Breast epithelium (tissue), 4 donors: Measurements from ENCODE around the gene PRTN3. TPM values are rescaled to one million over a fixed set of nuclear protein-coding genes. Genes with fewer than 3 reads are reported as not detected.

Experiments
- DNase-seq, 2 donors: peaks; one replicate each; pipeline ENCODE4 v3.0.0-alpha.2; 2019; ENCODE audit warnings: low spot score in 2 of 2
- H3K27ac ChIP-seq, 2 donors: fragments of 200-600 bp; sonication (generic) in 1 of 2; one replicate each; pipeline ENCODE4 v1.5.1; 2016 to 2019; ENCODE audit warnings: mild to moderate bottlenecking in 1 of 2
- H3K27me3 ChIP-seq, 2 donors: fragments of 200-600 bp; sonication (generic) in 1 of 2; one replicate each; pipeline versions ENCODE4 v1.5.1 to v1.6.0; 2017 to 2019; ENCODE audit warnings: control low read depth in 1 of 2, mild to moderate bottlenecking in 1 of 2
- H3K36me3 ChIP-seq: fragments of 200-600 bp; one replicate; pipeline ENCODE4 v1.5.1; 2019
- H3K4me1 ChIP-seq, 2 donors: fragments of 200-600 bp; sonication (generic); one replicate each; pipeline ENCODE4 v1.5.1; 2016 to 2019; ENCODE audit warnings: control low read depth in 1 of 2
- H3K4me3 ChIP-seq, 3 donors: fragments of 200-600 bp; sonication (generic); 1 replicate in 2 of 3; 2 replicates in 1 of 3; pipeline ENCODE4 v1.5.1; 2016 to 2019; ENCODE audit warnings: mild to moderate bottlenecking in 3 of 3, moderate library complexity in 2 of 3
- H3K9me3 ChIP-seq, 2 donors: fragments of 200-600 bp; sonication (generic) in 1 of 2; one replicate each; pipeline ENCODE4 v1.5.1; 2016 to 2019; ENCODE audit warnings: control low read depth in 1 of 2
- POLR2A ChIP-seq: fragments of 450-650 bp; IDR thresholded peaks from one replicate; pipeline ENCODE4 v1.6.1; 2016; ENCODE audit warnings: antibody characterized with exemption, mild to moderate bottlenecking, moderate library complexity
- POLR2AphosphoS5 ChIP-seq, 3 donors: sonication (generic); formaldehyde crosslinking; IDR thresholded peaks; one replicate each; pipeline ENCODE4 v1.6.1; 2017; ENCODE audit warnings: antibody characterized with exemption in 3 of 3
- intact Hi-C: fragments of 100-400 bp; cut with DNase I; formaldehyde crosslinking; loops from one replicate; pipeline ENCODE4 v1.15.1; 2023; ENCODE audit warnings: low total_unique reads
- total RNA-seq, 3 donors: library from RNA; depleted of rRNA; stranded (reverse); fragments of >200 nt; gene quantifications; one replicate each; pipeline ENCODE4 v1.1.0, GENCODE V29; 2016
- TF ChIP-seq, protein P1 (sequence below), 3 donors: fragments of 450-650 bp; IDR thresholded peaks; one replicate each; pipeline ENCODE4 v1.5.1; 2016 to 2017; ENCODE audit warnings: antibody characterized with exemption in 3 of 3, mild to moderate bottlenecking in 3 of 3, moderate library complexity in 3 of 3

Gene PRTN3
- total RNA-seq, 3 donors from 2014 or later, result 0.44 to 1.1 TPM; not detected in 1

DNA sequence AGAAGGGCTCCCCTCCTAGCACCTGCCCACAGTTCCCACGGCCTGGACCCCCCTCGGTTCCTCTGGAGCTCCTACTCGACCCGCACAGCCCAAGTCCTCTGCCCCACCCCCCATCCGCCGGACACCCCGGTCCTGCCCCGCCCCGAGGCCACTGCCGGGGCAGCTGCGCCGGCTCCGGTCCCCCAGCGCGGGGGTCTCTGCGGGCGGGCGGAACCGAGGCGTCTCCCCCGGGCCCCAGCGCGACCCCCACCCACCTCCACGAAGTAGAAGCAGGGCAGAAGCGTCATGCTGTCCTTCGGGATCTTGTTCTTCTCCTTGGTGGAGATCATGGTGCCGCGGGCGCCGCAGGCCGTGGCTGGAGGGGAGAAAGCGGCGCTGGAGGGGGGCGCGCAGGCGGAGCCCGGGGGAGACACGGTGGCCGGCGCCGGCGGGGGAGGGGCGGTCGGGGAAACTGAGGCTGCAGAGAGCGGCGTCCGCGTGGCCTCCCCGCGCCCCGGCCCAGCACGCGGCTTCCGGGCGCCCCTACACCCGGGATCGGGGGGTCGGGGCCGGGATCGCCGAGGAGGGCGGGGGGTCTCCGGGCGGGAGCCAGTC, 19.5 kb upstream of the PRTN3 start:
- peak overlapping the region in 1 of 2 donors; percentile 1 for H3K27ac ChIP-seq
- H3K9me3 ChIP-seq, result no peaks in the 10 kb centered on the region
- peak overlapping the region; percentile 26 to 71 (median 49) for H3K4me3 ChIP-seq
- H3K4me1 ChIP-seq, result peaks cover 4 to 7% of the 10 kb centered on the region in 2 donors
- TF ChIP-seq POLR2AphosphoS5 (IDR thresholded peaks at IDR 0.05), result no peak
- no peak for TF ChIP-seq POLR2A
- TF ChIP-seq, protein P1, sequence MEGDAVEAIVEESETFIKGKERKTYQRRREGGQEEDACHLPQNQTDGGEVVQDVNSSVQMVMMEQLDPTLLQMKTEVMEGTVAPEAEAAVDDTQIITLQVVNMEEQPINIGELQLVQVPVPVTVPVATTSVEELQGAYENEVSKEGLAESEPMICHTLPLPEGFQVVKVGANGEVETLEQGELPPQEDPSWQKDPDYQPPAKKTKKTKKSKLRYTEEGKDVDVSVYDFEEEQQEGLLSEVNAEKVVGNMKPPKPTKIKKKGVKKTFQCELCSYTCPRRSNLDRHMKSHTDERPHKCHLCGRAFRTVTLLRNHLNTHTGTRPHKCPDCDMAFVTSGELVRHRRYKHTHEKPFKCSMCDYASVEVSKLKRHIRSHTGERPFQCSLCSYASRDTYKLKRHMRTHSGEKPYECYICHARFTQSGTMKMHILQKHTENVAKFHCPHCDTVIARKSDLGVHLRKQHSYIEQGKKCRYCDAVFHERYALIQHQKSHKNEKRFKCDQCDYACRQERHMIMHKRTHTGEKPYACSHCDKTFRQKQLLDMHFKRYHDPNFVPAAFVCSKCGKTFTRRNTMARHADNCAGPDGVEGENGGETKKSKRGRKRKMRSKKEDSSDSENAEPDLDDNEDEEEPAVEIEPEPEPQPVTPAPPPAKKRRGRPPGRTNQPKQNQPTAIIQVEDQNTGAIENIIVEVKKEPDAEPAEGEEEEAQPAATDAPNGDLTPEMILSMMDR (IDR thresholded peaks at IDR 0.05), result no peak
- intact Hi-C loops, result no loop called here
- H3K27me3 ChIP-seq, result peaks cover 12 to 19% of the 10 kb centered on the region in 2 donors
- H3K36me3 ChIP-seq, result no peaks in the 10 kb centered on the region
- DNase-seq, result no peak

DNA sequence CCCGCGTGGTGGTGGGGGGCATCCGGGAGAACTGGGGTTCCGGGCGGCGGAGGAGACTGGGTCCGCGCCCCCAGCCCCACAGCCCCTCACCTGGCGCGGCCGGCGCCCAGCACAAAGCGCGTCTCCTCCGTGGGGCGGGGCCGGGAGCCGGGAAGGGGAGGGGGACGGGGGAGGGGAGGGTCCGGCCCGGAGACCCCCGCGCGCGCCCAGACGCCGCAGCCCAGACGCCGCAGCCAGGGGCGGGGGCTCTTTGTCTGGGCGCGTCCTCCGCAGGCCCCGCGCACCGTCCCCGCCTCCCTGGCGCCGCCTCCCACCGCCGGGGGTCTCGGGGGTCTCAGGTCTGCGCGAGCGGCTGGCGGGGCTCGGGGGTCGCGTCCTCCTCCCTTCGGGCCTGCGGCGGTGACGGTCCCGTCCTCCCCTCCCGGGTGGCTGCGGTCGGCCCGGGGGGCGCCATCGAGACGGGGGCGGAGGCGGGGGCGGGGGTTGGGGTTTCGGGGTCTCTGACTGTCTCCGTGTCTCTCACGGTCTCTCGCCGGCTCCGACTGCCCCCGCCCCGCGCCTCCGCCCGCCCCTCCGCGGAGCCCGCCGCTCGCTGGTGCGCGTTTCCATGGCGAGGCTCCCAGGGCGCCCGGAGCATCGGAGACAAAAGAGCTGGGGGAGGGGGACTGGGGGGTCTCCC, 18.8 kb upstream of the PRTN3 start, which contains the start of gene PLPPR3:
Gene PLPPR3, minus strand, starts transcription at position 131 of the 679 bp plus-strand sequence. CDS start 396 bp downstream, outside the sequence.
- no peak for DNase-seq
- TF ChIP-seq POLR2AphosphoS5 (IDR thresholded peaks at IDR 0.05), result no peak
- TF ChIP-seq, protein P1 (IDR thresholded peaks at IDR 0.05), result no peak
- no peak for TF ChIP-seq POLR2A
- peaks cover 12 to 19% of the 10 kb centered on the region in 2 donors for H3K27me3 ChIP-seq
- peak within 1 kb of the TSS in 1 of 2 donors; percentile 12 for H3K27ac ChIP-seq
- H3K9me3 ChIP-seq, result no peaks in the 10 kb centered on the region
- intact Hi-C loops, result no loop called here
- no peaks in the 10 kb centered on the region for H3K36me3 ChIP-seq
- H3K4me3 ChIP-seq, result peak within 1 kb of the TSS; percentile 26 to 71 (median 49)
- H3K4me1 ChIP-seq, result peaks cover 4 to 7% of the 10 kb centered on the region in 2 donors

DNA sequence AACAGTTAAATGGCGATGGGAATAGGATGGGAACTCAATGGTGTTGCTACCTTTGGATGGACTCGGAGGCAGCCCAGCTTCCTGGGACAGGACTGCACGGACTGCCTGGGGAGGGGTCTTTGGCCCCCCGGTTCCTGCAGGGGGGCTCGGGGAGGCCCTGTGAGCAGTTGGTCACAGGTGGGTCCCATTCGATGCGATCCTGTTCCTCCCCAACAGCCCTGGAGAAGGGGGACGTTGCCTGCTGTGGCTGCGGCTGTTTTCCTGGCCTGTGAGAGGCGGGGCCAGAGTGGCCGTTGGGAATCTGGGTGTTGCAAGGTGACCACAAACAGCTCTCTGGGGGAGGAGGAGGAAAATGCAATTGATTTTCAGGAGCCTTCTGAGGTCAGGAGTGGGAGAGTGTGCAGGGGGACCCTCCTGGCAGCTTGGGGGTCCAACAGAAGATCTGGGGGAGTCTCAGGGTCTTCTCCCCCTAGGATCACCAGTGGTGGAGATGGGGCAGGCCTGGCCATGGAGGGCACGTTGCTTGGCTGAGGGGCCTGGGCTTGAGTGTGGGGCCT, 17.2 kb upstream of the PRTN3 start:
- no peaks in the 10 kb centered on the region for H3K36me3 ChIP-seq
- H3K27ac ChIP-seq, result peak overlapping the region; percentile 36 to 55
- peaks cover 4 to 7% of the 10 kb centered on the region in 2 donors for H3K4me1 ChIP-seq
- no peaks in the 10 kb centered on the region for H3K9me3 ChIP-seq
- TF ChIP-seq POLR2A (no peak), POLR2AphosphoS5 (IDR thresholded peaks at IDR 0.05) (no peak)
- TF ChIP-seq, protein P1 (IDR thresholded peaks at IDR 0.05), result no peak
- intact Hi-C loops, result no loop called here
- H3K27me3 ChIP-seq, result peaks cover 12 to 26% of the 10 kb centered on the region in 2 donors
- H3K4me3 ChIP-seq, result peak overlapping the region in 1 of 3 donors; percentile 47
- DNase-seq, result peak in 1 of 2 donors; percentile 79

- Histone ChIP-seq H3K36me3 (no peaks in the 10 kb centered on the region), H3K4me1 (peaks cover 4 to 7% of the 10 kb centered on the region in 2 donors), H3K27ac (no peak overlapping the region), H3K9me3 (no peaks in the 10 kb centered on the region), H3K27me3 (peaks cover 12 to 31% of the 10 kb centered on the region in 2 donors), H3K4me3 (no peak overlapping the region)
- TF ChIP-seq, protein P1 (IDR thresholded peaks at IDR 0.05), result no peak
- TF ChIP-seq POLR2A (no peak), POLR2AphosphoS5 (IDR thresholded peaks at IDR 0.05) (no peak)
- DNase-seq, result no peak
- intact Hi-C loops, result no loop called here
Observed at GRCh38 chr19:824885-825284, 15.9 kb upstream of the PRTN3 start.
